Epidermal melanocyte (primary cell): ENCODE measurements around the gene ITGAV.

Experiments used
- DNase-seq: peaks from one replicate; pipeline ENCODE4 v3.0.0; 2011; ENCODE audit warnings: low spot score; ENCODE audit not compliant: insufficient read length

The ITGAV gene

DNA sequence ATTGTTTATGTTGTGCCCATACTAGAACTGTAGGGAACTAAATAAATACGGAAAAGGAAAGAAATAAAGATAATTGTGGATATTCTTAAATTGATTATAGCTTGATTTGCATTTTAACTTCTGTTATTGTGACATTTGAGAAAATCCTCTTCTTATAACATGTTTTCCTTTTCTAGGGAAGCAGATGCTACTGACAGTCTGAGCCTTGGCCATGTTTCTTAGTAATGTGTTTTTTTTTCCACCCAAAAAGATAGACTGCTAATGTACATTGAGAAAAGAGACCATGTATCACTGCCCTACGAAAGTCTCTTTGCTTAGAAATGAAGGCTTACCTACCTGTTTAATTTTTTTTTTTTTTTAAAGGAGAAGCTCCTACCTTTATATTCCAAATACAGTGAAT lies 22.2 kb downstream of the ITGAV start:
- DNase-seq, result no peak

DNA sequence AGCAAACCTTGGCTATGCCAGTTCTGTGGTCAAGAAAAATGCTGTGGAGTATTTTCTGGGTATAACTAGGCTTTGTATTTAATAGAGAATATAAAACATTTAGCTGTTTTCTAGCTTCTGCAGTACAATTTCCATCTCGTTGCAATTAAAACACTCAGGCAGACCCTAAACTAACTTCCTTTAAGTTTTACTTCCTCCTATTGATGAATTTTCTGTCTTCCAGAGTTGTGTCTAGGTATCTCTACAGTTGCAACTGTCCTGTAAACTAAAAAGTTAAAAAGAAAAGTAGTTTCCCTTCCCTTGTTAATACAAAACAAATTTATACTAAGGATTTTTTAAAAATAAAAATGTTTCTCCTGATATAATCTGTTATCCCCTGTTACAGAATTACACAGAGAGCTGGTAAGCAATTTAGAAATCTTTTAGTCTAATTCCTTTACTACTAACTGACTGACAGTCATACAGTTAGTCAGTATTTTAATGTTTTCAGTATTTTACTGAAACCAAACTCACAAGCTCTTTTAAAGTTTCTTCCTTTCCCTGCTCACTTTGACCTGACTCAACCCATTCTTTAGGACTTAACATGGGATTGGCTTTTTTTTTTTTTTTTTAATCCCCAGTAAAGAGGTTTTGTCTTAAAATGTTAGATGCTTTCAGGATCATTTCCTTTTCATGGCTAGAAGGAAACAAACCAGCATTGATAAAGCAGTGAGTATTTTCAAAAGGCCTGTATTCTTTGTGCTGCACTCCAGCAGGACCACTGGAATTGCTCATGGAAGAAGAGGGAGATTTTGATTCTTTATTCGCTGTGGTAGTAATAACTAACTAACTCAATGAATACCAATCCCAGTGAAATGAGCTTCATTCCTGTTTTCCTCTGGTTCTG lies 22.9 kb downstream of the ITGAV start:
- peak; percentile 30 for DNase-seq

DNA sequence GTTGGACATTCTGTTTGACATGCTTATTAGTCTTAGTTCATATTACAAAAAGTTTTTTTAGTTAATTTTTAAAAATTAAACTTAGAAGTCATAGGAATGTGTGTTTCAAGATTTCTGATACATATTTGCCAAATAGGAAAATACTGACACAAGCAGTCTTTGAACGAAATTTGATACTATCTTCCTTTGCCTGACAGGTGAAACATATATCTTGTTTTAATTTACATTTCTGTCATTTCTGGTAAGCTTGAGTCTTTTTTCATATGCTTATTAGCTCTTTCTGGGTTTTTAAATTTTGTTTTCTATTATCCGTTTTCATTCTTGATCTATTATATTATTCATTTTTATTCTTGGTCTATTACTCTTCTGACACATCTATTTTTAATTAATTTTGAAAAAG lies 24.5 kb downstream of the ITGAV start:
- DNase-seq, result no peak

DNA sequence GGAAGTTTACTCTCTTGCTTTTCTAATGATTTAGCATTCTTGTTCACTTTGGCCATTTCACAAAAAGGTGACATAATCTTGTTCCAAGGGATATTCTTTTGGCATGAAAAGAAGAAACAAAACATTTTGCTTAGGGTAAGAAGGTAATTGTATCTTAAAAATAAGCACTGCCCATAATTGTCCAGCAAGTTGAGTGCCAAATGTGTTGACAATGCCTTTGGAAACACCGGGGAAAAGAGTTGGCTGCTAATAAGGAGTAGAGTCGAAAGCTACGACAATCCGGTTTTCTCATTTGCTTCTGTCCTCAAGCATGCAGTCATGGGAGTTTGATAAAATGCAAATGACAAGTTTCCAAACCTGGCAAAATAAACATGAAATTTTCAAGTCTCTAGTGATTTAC lies 27.3 kb downstream of the ITGAV start:
- no peak for DNase-seq

DNA sequence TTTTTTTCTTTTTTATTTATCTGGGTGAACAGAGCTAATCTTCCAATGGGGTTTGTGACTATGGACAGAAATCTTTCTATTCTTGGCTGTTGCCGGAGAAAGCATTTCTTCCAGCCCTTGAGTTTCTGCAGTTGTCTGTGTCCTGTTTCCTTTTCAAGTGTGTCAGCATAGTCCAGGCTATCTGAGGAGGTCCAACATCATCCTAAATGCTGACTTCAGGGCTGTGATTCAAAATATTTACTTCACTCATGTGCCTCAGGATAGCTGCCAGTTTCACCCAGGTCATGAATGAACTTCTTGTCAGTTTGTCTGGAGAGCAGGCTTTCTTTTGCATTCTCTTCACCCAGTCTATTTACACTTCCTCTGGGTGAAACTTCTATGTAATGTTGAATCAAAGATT lies 27.9 kb downstream of the ITGAV start:
- no peak for DNase-seq

DNA sequence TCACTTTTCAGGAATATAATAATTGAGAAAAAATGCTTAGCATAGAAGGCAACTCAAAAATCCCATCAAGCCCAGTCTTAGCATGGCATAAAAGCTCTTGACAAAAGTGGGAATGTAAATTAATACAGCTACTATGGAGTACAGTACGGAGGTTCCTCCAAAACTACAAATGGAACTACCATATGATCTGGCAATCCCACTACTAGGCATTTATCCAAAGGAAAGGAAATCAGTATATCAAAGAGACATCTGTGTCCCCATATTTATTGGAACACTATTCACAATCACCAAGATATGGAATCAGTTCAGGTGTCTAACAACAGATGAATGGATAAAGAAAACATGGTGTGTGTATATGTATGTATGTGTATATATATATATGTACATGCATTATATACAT lies 28.8 kb downstream of the ITGAV start:
- no peak for DNase-seq

DNA sequence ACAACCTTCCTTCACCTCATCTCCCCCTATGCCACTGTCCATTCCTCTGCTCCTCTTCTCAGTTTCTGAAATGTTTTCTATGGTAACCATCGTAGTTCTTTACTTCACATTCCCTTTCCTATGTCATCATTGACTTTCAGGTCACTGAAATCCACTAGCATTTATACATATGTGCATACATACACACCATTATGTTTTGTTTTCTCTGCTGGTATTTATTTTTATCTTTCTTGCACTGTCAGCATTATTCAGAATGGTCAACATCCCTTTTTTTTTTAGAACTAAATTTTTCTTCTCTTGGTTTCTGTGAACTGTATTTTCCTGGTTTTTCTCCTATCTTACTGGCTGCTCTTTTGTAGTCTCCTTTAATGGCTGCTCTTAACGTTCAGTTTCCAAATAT lies 33.2 kb downstream of the ITGAV start:
- no peak for DNase-seq

DNA sequence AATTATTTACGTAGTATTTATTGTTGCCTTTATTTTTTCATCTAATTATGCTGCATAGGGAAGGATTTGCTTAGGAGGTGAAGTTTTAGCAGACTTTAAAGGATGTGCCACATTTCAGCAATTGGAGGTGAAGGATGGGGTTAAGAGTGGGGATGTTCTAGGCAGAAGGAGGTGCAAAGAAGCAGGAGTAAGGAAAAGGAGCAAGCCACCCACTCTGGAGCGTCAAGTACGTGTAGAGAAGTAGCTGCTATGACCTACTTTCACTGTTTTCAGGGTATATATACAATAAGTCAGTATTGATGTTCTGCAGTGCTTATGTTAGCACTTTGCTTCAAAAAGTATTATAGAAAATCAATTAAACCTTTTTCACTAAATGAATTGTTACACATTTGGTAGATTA lies 34.4 kb downstream of the ITGAV start:
- no peak for DNase-seq

DNA sequence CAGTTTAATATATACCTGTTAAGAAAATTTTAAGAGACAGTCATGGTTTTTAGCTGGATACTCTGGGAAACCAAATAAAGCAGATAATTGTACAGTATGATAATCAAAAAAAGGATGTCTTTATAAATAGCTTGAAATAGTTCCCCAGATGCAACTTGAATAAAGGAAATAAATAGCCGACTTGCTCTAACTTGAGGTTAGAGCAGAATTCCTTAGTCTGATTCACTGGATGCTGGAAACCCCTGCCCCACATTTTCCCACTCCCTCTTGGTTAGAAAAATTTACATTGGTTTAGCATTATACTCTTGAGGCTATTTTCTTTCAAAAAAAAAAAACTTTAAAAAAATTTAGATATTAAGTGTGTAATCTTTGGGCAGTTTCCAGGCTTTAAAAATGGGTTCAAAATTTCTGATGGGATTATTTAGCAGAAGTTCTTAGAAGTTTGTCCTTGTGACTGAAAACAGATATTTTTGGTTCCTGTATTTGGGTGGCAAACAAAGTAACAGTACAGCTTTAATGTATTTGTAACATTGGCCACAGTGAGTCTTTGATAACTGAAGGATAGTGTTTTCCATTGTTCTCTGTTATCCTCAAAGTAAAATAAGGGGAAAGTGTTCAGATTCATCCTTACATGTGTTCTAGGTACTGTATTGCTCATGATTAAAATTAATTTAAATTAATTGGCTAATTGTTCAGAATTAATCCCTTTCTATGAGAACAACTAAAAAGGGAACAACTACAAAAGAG lies 39.6 kb downstream of the ITGAV start:
- no peak for DNase-seq

DNA sequence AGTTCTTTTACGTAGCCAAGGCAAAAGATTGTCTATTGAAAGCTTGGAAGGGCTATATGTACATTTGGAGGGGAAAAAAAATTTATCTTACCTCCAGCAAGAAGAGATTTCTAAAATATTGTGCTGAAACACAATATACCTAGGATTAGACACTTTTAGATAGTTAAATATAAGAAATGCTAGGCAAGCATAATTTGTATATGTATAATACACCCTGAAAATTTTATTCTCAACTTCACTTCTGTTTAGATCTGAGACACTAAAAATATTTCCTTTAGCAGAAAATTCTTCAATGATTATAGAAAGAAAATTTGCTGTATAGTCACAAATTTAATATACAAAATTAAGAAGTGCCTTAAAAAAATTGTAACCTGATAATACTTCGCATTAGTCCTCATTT lies 42.6 kb downstream of the ITGAV start:
- no peak for DNase-seq

DNA sequence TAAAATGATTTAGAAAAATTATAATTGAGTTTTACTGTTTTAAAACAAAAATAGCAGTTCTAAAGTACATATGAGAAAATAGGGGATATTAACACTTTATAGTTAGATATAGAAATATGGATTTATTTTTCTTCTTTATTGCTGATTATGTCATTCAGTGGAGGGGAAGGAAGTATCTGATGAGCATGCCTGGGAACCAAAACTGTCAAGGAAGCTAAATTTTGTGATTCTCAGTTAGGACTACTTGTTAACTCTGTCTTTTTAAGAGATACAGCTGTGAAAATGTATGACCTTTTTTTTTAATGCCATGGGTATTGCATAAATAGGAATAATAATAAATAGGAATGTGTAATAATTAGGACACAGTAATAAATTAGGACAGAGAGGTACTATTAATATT lies 44.8 kb downstream of the ITGAV start:
- DNase-seq, result no peak

DNA sequence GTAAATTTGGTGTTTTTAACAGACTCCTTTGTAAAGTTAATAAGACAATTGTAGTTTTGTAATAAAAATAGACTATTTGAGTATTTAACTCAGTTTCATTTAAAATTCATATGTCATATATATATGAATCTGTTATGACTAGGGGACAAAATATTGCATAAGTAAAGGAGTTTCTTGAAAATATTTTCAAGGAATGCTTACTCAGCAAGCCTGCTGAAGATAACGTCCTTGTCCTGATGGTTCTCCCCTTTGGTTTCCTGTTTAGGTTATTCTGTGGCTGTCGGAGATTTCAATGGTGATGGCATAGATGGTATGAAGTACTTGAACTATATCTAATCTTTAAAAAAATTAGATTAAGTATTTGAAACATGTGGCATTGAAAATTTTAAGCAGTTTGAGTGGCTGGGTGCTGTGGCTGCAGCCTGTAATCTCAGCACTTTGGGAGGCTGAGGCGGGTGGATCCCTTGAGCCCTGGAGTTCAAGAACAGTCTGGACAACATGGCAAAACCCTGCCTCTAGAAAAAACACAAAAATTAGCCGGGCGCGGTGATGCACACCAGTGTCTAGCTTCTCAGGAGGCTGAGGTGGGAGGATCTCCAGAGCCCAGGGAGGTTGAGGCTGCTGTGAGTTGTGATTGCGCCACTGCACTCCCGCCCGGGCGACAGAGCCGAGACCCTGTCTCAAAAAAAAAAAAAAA lies 47.1 kb downstream of the ITGAV start:
- DNase-seq, result no peak

DNA sequence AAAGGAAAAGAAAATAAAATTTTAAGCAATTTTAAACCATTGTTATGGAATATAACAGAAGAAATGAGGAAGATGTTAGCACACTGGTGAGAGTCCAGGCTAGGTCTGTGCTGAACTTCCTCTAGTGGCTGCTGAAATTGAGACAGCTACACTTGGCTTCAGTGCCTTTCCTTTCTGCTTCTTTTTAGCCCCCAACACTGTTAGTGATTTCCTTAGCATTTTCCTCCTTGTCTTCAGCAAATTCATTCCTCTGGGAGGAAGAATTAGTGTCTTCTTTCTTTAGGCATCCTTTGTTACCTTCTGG lies 47.6 kb downstream of the ITGAV start:
- DNase-seq, result no peak

DNA sequence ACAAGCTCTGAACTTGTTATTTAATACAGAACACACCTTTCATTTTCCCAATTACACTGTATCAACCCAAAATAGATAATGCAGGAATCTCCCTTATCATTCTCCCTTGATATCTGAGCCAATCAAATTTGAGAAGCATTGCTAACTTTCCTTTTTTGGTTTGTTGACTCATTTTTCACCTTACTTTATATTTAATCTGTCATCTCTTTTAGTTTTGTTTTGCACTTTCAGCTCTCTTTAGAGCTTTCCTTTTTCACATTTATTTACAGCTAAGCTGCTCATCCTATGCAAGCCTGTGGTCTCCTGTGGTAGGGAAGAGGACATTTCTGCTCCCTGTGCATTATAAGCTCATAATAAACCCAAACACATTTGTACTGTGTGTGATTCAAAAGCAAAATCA lies 50.1 kb downstream of the ITGAV start:
- no peak for DNase-seq

DNA sequence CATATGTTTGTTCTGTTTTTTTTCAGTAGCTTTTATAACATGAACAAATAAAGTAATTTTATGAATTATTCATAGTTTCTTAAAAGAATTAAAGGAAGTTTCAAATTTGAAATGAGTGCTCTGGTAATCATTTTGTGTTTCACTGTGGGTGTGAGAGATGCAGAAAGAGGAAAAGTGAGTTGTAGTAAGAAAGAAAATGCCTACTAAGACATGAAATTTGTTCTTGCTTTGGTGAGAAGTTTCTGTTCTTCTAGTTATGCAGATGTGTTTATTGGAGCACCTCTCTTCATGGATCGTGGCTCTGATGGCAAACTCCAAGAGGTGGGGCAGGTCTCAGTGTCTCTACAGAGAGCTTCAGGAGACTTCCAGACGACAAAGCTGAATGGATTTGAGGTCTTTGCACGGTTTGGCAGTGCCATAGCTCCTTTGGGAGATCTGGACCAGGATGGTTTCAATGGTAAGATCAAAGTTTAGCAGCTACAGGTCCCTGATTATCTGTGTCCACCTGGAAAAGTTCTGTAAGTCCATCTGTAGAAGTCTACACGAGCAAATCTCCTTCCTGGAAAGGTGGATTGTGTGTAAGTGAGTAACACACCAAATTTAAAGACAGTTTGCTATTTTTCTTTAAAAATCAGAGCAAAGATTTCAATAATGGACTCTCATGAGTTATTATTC lies 51.4 kb downstream of the ITGAV start:
- no peak for DNase-seq

DNA sequence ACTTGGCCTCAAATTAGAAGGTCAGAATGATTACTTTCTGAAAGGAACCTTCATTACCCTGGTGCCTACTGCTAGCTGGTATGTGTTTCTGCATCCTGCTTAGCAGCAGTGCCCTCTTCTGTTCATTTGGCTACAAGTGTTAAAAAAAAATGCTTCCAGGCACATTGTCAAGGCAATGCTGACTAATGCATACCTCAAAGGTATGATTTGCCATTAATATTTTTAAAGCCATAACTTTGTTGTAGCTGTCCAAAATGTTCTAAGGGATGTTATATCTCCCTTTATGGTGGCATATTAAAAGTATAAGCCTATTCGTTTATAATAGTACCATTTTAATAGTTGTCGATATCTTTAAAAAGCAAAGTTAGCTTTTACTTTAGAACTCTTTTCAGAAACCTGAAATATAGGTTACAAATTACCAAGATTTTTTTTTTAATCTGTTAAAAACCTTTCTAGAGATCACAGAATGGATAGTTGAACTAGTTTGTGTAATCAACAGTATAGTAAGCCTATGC lies 52.0 kb downstream of the ITGAV start:
- peak; percentile 55 for DNase-seq

DNA sequence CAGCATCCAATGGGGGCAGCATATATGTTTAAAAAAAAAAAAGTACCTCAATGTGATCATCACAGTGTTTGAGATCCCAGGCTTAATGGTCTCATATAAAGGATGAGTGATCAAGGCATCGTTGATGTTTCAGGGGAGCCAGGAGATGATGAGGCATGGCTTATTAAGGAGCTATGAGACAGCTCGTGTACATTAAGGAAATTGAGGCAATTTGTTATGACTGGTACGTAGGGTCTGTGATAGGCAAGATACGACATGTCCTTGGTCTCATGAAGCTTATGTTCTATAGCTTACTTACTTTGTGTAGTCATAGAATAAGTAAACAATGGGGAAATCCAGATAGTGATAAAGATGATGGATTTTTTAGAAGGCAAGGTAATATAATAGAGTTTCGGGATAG lies 54.9 kb downstream of the ITGAV start:
- no peak for DNase-seq

DNA sequence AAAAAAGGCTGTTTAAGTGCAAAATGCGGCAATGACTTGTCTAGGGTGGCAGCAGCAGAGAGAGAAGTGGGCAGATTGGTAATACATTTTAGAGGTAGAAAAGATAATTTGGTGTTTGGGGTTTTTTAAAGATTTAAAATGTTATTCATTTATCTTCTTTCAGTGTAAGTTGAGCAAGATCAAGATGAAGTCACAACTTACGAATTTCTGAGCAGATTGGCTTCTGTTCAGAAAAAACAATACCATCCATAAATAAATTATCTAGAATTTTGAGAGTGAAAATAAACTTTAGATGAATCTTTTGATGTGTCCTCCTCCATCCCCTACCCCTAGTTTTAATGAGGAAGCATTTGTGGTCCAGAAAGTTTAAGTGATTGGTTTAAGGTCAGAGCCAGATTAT lies 56.1 kb downstream of the ITGAV start:
- no peak for DNase-seq

DNA sequence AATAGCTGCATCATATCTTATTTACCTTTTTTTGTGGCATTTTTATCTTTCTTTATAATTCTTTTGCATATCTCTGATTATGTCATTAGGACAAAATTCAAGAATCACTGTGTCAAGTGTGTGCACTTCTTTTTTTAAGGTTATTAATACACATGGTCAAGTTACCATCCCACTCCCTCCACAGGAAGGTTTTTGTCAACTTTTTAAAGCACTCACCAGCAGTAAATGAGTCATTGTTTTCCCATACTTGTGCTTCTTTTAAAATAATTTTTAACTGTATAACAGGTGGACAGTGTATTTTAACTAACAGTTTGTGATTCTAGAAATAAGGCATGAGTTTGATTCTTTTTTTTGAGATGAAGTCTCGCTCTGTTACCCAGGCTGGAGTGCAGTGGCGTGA lies 58.3 kb downstream of the ITGAV start:
- DNase-seq, result no peak

DNA sequence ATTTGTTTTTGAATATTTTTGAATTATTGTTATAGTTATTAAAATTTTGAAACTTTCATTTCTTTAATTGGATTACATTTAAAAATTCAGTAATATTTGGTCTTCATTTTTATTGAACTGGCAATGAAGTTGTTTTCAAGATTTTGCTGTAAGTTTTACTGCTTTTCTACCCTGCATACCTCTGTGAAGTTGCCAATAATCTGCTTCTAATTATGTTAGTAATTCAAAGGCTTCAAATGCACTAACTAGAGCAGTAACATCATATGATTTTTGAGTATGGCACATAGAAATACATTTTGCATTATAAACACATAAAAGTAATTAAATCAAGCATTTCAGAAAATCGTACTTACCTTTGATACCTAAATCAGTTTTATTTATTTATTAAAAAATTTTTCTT lies 63.7 kb downstream of the ITGAV start:
- DNase-seq, result no peak

DNA sequence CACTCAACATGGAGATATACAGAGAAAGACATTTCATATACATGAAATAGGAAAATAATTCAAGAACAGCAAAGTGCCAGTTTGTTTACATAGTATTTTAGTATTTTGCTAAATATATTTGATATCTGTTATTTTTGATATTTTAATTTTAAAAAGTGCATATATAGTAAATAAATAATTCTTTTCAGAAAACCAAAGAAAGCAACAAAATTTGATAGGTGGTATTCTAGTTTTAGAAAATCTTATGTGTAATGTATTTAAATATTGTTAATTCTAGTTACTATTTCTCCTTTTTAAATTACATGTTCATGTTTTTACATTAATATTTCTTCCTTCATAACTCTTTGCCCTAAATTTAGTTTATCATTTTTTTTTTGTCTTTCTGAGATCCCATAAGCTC lies 69.5 kb downstream of the ITGAV start:
- DNase-seq, result no peak
